ENCODE data around the gene GPC6.

The GPC6 gene

DNA sequence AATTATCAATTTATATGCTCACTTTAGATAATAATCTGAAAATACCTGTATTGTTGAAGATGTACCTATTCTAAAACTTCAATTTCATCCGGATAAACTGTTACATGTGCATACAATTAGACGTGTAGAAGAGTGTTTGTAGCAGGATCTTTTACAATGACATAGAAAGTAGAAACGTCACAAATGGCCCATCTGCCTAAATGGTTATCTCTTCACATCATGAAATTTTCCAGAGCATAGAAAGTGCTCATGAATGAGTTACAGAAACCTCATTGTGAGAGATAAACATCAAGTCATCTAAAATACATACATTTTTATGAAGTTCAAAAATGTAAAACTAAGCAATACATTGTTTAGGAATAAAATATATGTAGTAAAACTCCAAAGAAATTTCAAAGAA lies 607.4 kb downstream of the GPC6 start:
- DNase-seq (ENCODE audit: low read depth in 2 of 2), result no peak

DNA sequence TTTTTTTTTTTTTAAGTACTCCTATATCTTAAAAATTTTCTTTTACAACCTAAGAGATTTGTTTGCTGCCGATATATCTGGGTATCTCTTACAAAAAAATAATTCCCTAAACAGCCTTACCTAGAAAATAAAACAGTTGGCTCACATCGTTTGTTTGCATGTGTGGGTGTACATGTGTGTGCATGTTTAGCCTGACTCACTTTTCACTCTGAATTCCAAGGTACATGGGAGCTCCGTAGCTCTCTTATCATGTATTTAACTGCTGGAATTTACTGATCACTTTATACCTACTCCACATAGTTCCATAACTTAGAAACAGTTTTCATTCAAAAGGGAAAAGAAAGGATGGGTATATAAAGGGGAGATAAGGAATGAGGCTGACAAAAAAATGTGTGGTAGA lies 616.5 kb downstream of the GPC6 start:
- DNase-seq (ENCODE audit: low read depth in 2 of 2), result no peak

DNA sequence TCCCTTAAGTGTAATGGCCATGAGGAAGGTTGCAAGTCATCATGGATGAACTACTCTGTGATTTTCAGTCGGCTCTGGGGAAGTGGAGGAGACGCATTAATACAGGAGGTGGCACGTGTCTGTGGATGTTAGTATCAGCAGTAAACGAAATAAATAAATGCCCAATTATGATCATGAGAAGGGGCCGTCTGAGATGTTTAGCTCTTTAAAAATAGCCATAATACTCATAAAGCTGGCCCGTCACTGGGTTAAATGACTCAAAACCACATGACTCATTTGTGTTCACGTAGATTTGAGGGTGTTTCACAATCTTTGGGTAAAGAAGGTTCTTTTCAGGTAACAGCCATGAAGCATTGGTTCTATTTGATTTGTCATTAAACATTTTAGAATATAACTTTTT lies 620.6 kb downstream of the GPC6 start:
- no peak for DNase-seq (ENCODE audit: low read depth in 2 of 2)

DNA sequence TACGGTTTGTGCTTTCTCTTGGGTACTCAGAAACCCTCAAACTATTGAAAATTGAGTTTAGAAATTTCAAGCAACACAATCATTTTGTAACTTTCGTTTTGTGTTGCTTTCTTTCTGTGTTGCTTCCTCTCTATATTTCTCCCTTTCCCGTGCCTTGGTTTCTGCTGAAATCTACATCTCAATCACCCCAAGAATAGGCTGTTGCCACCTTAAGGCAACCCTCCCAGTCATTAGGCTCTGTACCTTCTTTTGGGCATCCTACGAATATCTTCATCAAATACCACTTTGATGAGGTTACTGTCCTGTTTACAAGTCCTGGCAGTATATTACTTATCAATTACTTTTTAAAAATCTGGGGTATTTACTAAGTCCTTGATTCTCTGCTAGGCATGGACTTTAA lies 621.6 kb downstream of the GPC6 start:
- DNase-seq (ENCODE audit: low read depth in 2 of 2), result no peak

DNA sequence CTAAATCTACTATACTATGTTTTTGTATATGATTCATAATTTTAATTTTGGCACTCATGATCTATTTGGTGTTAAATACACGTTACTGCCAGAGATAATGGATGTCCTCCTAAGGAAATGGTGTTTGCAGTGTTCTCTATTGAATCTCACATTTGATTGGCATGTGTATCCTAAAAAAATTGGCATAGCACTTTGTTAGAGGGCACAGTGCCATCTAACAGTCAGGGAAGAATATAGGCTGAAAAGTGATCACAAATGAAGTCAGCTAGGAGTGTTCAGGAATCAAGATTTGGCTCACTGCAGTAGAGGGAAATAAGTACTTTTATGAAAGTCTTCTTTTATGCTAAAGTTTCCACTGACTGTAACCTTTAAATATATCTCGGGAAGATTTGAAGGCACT lies 624.6 kb downstream of the GPC6 start:
- DNase-seq (ENCODE audit: low read depth in 2 of 2), result no peak

DNA sequence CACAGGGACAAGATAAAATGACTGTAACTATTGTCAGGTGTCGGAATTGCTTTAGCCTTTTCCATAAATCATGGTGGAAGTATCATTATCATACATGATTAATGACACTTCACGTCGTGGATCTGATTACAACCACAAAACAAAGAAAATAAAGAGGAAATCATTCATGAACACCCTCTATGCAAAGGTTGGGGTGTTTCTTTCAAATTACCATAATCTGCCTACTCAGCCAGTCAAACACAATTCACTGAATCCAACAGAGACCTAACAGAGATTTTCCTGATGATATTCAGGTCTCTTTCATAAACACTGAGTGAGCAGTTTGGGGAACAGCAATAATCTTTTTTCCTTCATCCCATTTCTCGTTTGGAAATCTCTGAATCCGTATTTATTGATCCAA lies 627.3 kb downstream of the GPC6 start:
- no peak for DNase-seq (ENCODE audit: low read depth in 2 of 2)

DNA sequence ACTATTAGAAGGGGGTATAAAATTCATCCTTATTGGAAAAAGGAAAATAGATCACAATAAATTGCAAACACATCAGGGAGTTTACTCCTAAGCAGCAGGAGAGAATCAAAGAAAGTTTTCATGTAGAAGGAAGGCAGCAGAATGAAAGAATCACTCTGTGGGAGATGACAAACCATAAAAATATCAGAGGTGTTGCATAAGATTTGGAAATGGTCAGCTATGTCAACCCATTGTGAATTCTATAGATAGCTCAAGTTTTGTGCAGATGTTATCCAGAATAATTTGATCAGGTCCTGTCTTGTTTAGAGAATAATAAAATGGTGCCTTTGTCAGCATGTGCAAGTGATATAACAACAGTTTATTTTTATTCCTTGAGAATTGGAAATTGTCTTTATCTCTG lies 630.5 kb downstream of the GPC6 start:
- no peak for DNase-seq (ENCODE audit: low read depth in 2 of 2)

DNA sequence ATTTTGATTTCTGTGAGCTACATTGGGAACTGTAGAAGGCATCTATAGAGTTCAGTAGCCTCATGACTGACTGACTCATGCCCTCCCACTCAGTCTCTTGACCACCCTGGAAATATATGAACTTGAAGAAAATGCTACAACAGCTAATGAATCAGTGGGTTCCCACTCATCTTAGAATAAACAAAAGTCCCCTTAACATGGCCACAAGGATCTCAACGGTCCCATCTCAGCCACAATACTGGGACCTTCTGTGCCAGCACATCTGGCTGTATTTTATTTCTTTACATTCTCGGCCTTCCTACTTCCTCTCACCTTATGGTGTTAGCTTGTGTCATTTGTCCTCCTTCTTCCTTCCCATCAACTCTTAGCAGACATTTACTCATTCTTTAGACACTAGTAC lies 633.1 kb downstream of the GPC6 start:
- no peak for DNase-seq (ENCODE audit: low read depth in 2 of 2)

DNA sequence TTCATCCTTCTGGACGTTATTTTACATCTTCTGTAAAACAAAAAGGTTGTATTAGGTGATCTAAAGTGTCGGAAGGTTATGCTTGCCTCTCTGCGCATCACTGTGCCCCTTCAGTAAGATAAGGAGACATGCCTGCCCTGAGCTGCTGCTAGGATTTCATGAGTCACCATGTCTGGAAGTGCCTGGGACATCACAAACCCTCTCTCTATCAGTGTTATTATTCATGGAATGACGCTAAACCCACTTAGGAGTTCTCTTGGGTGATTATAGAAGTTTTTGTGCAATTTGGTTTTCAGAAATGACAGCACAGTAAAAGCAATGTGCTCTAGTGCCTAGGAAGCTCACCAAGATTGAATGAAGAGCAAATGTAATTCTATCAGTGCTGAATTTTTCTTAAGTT lies 635.2 kb downstream of the GPC6 start:
- DNase-seq (ENCODE audit: low read depth in 2 of 2), result no peak

DNA sequence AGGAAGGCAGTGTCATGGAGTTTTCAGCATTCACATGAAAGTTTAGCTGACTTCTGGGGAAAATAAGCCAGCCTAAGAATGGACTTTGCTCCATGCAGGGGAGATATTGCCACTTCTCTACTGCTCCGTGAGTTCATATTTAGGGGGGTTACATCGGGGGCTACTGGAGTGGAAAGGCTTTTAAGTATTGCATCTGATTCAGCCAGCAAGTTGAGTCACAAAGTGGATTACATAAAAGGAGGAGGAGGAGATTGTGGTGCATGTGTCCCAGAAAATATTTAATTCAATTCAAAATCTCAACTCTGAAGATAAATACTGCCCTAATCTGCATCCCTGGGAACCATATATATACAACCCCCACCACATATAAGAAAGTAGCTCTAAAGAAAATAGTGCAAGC lies 635.7 kb downstream of the GPC6 start:
- DNase-seq (ENCODE audit: low read depth in 2 of 2), result no peak

DNA sequence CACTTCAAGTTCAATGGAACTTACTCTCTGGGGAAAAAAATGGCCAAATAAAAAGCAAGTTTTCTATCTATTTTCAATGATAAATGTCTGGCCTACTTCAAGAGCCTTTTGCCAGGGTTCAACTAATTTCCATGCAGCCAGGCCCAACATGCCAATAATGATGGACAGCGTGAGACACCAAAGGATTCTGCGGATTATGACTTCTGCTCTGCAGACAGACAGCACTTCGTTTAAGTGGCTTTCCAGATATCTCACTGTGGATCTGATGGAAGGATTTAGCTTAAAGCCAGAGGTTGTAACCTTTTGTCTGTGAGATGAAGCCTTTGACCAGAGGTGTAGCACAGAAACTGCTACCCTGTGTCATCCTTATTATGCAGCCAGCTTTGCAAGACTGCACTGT lies 638.6 kb downstream of the GPC6 start:
- no peak for DNase-seq (ENCODE audit: low read depth in 2 of 2)

DNA sequence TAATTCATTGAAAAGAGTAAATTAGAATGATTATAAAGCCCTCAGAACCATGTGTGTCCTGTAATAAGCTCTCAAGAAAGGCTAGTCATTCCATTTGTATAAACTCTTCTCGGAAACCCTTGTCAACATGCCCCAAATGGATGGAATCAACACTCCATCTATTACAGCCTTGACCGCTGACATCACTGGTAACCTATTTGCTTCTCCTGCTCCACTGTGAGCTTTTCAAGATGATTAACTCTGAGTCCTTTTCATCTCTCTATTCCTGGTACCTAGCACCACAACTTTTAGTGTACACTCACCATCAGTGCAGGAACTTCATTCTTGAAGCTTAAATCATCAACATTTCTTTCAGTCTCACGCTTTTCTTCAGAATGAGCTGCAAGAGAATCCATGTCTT lies 640.9 kb downstream of the GPC6 start:
- DNase-seq (ENCODE audit: low read depth in 2 of 2), result no peak

DNA sequence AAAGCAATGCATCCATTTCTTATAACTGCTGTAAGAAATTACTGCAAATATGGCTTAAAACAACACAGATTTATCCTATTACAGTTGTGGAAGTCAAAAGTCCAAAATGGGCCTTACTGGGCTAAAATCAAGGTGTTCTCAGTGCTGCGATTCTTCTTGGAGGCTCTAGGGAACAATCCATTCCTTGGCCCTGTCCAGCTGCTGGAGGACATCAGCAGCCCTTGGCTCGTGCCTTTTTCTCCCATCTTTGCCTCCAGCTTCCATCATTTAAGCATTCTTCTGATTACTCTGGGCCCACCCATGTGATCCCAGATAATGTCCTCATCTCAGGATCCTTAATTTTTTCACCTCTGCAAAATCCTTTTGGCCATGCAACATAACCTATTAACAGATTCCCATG lies 645.8 kb downstream of the GPC6 start:
- DNase-seq (ENCODE audit: low read depth in 2 of 2), result no peak

DNA sequence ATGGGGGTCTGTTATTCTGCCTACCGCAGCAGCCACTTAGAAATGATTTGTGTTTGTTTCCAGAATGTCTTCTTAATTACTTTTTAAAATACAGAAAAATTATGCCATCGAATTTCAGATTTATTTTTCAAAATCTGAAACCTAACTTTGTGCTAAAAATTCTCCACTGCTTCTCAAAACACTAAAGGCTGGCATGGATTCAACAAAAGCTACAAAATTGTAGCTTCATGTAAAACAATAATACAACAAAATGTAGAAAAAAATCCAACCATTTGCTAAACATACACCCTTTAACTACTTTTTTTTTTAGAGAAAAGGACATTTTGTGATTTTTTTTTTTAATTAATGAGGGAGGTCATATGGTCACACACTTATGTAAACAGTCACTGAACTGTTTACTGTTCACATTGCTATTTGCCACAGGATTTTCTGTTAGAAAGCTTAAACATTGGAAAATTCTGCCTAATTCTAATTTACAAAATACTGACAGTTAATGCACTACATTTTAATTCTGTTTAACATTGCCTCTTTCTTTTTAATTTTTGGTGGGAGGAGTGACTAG lies 646.3 kb downstream of the GPC6 start:
- DNase-seq (ENCODE audit: low read depth in 2 of 2), result no peak

DNA sequence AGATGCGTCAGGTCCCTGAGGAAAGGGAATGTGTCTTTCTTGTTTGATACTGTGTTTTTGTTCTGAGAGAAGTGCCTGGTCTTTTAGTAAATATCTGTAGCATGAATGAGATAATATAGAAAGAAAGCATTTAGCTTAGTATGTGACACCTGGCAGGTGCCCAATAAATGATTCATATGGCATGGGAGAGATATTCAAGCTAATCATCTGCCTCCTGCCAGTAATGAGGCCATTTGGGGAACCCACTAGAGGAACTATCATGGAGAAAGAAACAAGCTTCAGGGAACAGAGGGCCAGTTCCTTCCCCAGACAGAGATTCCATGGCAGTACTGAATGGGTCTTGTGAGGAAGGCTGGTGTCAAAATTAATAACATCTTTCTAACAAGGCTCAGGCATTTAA lies 648.9 kb downstream of the GPC6 start:
- no peak for DNase-seq (ENCODE audit: low read depth in 2 of 2)

DNA sequence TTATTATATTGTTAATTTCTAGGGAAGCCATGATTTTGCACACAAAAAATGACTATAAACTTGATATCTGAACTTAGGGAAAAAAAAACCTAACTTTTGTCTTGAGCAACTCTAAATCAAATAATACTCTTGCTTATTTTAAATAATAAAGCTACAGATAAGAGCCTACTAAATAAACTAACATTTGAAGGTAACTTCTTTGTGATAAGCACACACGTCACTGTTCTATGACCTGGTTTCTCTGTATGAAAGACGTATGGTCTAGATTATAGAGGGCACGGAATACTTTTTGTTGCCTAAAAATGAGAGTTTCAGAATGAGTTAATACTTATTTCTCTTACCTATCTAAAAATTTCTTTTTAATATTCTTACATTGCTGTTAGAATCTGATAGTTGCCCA lies 649.6 kb downstream of the GPC6 start:
- no peak for DNase-seq (ENCODE audit: low read depth in 2 of 2)

DNA sequence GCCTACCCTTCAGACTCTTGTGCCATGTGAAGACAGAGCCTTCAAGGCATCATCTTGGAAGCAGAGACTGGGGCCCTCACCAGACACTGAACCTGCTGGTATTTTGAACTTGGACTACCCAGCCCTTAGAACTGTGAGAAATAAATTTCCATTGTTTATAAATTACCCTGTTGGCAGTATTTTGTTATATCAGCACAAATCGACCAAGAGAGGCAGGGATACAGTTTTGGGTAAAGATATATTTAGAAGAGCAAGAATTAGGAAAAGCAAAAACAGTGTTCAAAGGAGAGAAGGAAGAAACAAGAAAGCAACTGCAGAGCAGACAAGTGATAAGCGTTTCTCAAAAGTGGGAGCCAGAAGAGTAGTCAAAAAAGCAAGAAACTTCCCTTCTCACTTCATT lies 652.1 kb downstream of the GPC6 start:
- DNase-seq (ENCODE audit: low read depth in 2 of 2), result no peak

DNA sequence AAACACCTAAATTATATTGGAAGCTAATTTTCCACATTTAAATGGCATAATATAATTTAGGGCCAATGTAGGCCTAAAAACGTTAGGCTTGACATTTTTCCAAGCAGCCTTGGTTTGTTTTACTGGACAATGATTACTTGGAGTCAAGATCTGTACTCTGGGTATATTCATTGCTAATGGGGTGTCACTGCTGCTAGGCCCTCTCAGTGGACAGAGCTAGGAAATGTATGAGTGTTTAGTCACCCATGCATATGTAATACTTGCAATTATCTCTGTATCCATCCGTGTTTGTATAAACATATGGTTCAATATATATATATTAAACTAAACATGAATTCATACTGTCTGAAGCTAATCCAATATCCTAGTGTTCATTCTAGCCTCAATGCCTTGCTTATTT lies 654.8 kb downstream of the GPC6 start:
- no peak for DNase-seq (ENCODE audit: low read depth in 2 of 2)

DNA sequence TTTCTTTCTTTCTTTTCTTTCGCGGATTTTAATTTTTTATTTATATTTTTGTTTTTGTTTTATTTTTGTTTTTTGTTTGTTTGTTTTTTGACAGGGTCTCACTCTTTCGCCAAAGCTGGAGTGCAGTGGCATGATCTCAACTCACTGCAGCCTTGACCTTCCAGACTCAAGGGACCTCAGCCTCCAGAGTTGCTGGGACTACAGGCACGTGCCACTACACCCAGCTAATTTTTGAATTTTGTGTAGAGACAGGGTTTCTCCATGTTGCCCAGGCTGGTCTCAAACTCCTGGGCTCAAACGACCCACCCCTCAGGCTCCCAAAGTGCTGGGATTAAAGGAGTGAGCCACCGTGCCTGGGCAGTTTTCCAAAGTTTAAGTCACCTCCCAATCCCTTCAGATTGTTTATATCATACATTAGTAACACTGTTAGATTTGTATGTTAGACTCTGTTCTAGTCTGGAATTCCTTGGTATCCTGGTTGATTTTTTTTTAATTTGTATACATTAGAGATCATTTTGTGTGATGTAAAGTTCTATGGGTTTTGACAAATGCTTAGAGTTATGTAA lies 655.6 kb downstream of the GPC6 start:
- no peak for DNase-seq (ENCODE audit: low read depth in 2 of 2)

DNA sequence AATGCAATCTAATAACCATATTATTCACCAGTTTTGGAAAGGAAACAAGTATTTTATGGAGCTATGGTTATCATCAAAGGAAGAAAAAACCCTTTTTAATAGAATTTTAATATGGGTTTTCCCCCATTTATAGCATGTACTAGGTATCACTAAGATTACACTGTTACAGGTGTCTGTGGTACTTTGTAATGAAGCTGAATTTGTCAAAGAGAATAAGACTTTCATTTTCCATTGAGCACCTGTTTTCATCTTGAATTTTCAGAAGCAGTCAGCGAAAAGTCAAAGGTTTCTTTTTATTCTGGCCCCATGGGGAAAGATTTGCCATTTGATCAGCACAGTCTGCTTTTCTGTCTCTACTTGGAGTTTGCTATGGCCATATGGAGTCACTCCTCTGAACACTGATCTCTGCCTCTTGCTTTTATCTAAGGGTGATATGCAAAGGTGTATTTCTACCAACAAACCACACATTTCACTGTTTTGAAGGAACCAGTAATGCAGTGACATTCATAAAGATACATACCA lies 662.9 kb downstream of the GPC6 start:
- DNase-seq (ENCODE audit: low read depth in 2 of 2), result no peak

DNA sequence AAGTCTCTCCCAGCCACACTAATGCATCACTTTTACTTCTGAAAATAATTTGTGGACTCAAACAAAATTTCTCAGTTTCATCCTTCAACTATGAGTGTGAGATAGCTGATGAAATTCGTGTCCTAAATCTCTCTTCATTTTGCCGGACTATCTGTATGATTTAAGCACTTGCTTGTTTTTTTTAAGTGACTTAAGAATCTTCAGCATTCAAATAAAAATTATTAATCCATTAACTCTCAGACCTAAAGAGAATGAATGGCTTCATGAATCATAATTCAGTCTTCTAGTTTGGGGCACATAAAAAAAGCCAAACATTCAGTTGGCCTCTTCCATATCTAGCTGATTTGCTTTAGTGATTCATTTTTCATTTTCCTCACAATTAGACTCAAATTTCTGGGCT lies 673.4 kb downstream of the GPC6 start:
- no peak for DNase-seq (ENCODE audit: low read depth in 2 of 2)

DNA sequence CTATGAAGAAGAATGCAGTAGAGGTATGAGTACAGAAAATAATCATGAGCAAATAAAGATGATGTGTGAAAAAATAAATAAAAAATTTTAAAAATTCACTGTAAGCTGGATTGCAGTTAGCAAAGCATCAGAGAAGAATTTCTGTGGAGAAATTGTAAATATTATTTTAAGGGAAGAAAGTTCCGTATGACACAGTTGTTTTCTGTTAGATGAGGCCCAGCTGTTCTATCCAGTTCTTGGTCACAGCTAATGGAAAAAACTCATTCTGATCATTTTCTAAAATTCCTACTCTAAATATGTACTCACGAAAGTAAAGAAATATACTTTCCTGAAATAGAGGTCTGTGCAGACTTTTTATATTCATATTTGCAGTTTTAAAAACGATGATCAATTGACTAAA lies 674.1 kb downstream of the GPC6 start:
- DNase-seq (ENCODE audit: low read depth in 2 of 2), result no peak

DNA sequence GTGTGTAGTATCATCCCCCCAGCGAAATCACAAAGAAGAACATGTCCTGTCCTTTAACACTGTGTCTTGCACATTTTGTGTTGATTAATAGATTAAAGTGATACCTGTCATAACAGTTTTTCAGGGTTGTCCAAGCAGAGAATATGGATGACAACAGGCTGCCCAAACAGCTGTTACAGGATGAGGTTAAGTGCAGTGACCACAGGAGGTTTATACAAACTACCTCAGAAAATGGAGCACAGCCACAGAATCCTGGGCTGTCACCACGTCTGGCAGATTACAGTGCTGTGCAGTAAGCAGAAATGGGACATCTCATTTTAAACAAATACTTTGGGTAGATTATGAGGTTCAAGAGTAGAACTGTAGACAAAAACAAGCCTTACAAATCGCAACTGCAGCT lies 677.3 kb downstream of the GPC6 start:
- DNase-seq (ENCODE audit: low read depth in 2 of 2), result no peak

DNA sequence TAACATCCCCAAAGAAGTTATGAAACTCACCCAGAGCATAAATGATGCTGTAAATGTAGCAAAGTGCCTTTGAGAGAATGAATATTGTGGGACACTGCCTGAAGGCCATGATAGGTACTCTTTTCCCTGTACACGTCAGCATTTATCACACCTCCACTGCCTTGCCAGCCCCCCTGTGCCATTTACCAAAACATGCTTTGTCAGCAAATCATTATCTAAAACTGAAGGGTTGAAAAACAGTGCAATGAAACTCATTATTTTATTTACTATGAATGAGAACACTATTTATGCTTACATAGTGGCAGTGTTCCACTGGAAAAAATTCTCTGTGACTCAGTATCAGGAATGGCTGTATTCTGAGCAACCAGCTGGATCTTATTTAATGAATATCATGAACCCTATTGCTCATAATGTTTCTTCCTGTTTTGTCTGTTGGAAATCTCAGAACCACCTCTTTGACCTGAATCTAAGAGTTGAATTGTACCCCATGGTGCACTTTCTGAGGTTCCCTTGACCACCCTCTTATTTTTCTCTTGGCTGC lies 688.7 kb downstream of the GPC6 start:
- no peak for DNase-seq (ENCODE audit: low read depth in 2 of 2)

Measured in activated CD8-positive, alpha-beta memory T cell treated with anti-CD3 and anti-CD28 coated beads for 4 hours (primary cell).